NK-92 (cell line): ENCODE results near the gene ADAM8.

ENCODE experiments used
- DNase-seq: peaks from one replicate; lab custom pipeline; 2025; ENCODE audit not compliant: unreplicated experiment; lab: John Stamatoyannopoulos, UW

Gene ADAM8

GRCh38 chr10:133251388-133252222, 25.1 kb downstream of the ADAM8 start:
- DNase-seq = no peak

GRCh38 chr10:133249975-133250754, 26.5 kb downstream of the ADAM8 start:
- DNase-seq = no peak

GRCh38 chr10:133249094-133249780, 27.4 kb downstream of the ADAM8 start:
- no peak for DNase-seq

- DNase-seq = no peak
These were observed 28.3 kb downstream of the ADAM8 start for GRCh38 chr10:133248334-133248715.

- no peak for DNase-seq
These were observed 28.9 kb downstream of the ADAM8 start for GRCh38 chr10:133247681-133248333.

GRCh38 chr10:133246236-133246626, 30.4 kb downstream of the ADAM8 start:
- no peak for DNase-seq

GRCh38 chr10:133245439-133246235, 31.0 kb downstream of the ADAM8 start:
- DNase-seq = no peak

GRCh38 chr10:133243593-133243992, 33.1 kb downstream of the ADAM8 start:
- no peak for DNase-seq

GRCh38 chr10:133242611-133243356, 33.9 kb downstream of the ADAM8 start:
- DNase-seq = no peak

- no peak for DNase-seq
These were observed 35.0 kb downstream of the ADAM8 start for GRCh38 chr10:133241501-133242205.

GRCh38 chr10:133239990-133240389, 36.7 kb downstream of the ADAM8 start:
- no peak for DNase-seq

GRCh38 chr10:133238466-133238804, 38.2 kb downstream of the ADAM8 start:
- no peak for DNase-seq

GRCh38 chr10:133237588-133238465, 38.8 kb downstream of the ADAM8 start, which contains the start of gene VENTX:
TSS of gene VENTX (plus strand) at chr10:133237855. CDS start at chr10:133237915, 60 bp downstream.
- DNase-seq = no peak

- DNase-seq = no peak
These were observed 39.5 kb downstream of the ADAM8 start for GRCh38 chr10:133237241-133237587.

GRCh38 chr10:133236401-133237240, 40.0 kb downstream of the ADAM8 start:
- DNase-seq = no peak

GRCh38 chr10:133235932-133236331, 40.7 kb downstream of the ADAM8 start:
- DNase-seq = no peak

GRCh38 chr10:133235265-133235855, 41.3 kb downstream of the ADAM8 start:
- DNase-seq = no peak
